IMR-90 (cell line): Measurements from ENCODE around the gene COL27A1. TPM values are rescaled to one million over a fixed set of nuclear protein-coding genes. Genes with fewer than 3 reads are reported as not detected.
A peak's percentile ranks its signal among the peaks of the same experiment; 100 is the strongest.

Source experiments
- ATAC-seq: fragments of 200-7000 bp; cut with Tn5 transposase; 2 replicates; pipeline ENCODE4 v1.9.1; 2020; ENCODE audit warnings: low read depth, mild to moderate bottlenecking, moderate library complexity
- BruUV-seq: library from RNA; stranded (reverse); fragments of 400-500 nt; replicated peaks from 2 replicates; lab custom pipeline; 2021; lab: Mats Ljungman, UMichigan
- CTCF ChIA-PET: fragments of 300-600 bp; formaldehyde crosslinking; extraction: SDS; loops from one replicate; lab custom pipeline; 2021; ENCODE audit warnings: antibody characterized with exemption; lab: Yijun Ruan, JAX
- POLR2A ChIA-PET: fragments of 300-600 bp; sonication (Branson Sonifier 250); formaldehyde crosslinking; loops from one replicate; lab custom pipeline; 2022; ENCODE audit warnings: antibody characterized with exemption; ENCODE audit not compliant: unreplicated experiment; lab: Charles Lee
- DNase-seq: peaks from one replicate; pipeline ENCODE4 v3.0.0; 2013
- H2AFZ ChIP-seq: replicated peaks from 2 replicates; pipeline ENCODE3; 2013; ENCODE audit warnings: low read length, mild to moderate bottlenecking; ENCODE audit not compliant: poor library complexity
- H2AK5ac ChIP-seq: 2 replicates; pipeline ENCODE4 v1.6.1; 2013; ENCODE audit warnings: low read depth, low read length, inconsistent platforms
- H2AK9ac ChIP-seq: replicated peaks from 2 replicates; pipeline ENCODE3; 2013; ENCODE audit warnings: mild to moderate bottlenecking, low read depth, low read length, moderate library complexity; ENCODE audit not compliant: poor library complexity
- H2BK120ac ChIP-seq: 2 replicates; pipeline ENCODE4 v1.6.1; 2013; ENCODE audit warnings: low read depth, low read length, inconsistent platforms
- H2BK15ac ChIP-seq: 3 replicates; pipeline ENCODE4 v1.6.1; 2013; ENCODE audit warnings: low read depth, low read length, inconsistent platforms
- H2BK20ac ChIP-seq: 2 replicates; pipeline ENCODE4 v1.6.1; 2013; ENCODE audit warnings: low read depth, mild to moderate bottlenecking, inconsistent platforms, low read length, moderate library complexity
- H2BK5ac ChIP-seq: 2 replicates; pipeline ENCODE4 v1.6.1; 2013; ENCODE audit warnings: mild to moderate bottlenecking, low read depth, low read length, inconsistent platforms; ENCODE audit not compliant: poor library complexity, severe bottlenecking
- H3K14ac ChIP-seq: replicated peaks from 2 replicates; pipeline ENCODE4 v1.6.1; 2013; ENCODE audit warnings: low read depth, low read length, inconsistent platforms
- H3K18ac ChIP-seq: 2 replicates; pipeline ENCODE4 v1.6.1; 2013; ENCODE audit warnings: low read depth, low read length, control low read depth
- H3K23ac ChIP-seq: 2 replicates; pipeline ENCODE4 v1.6.1; 2013; ENCODE audit warnings: low read depth, low read length, inconsistent platforms
- H3K27ac ChIP-seq: 2 replicates; pipeline ENCODE4 v1.5.1; 2013; ENCODE audit warnings: mild to moderate bottlenecking, control low read depth, low read length; ENCODE audit not compliant: insufficient read depth
- H3K27me3 ChIP-seq: 2 replicates; pipeline ENCODE4 v1.6.1; 2013; ENCODE audit warnings: low read length; ENCODE audit not compliant: control insufficient read depth, insufficient read depth
- H3K36me3 ChIP-seq: 2 replicates; pipeline ENCODE4 v1.6.1; 2013; ENCODE audit warnings: low read length, mixed read lengths; ENCODE audit not compliant: control insufficient read depth, insufficient read depth
- H3K4ac ChIP-seq: 2 replicates; pipeline ENCODE4 v1.6.1; 2013; ENCODE audit warnings: low read depth, low read length, inconsistent platforms
- H3K4me1 ChIP-seq: 2 replicates; pipeline ENCODE4 v1.6.1; 2013; ENCODE audit warnings: low read length, mixed read lengths; ENCODE audit not compliant: control insufficient read depth, insufficient read depth
- H3K4me2 ChIP-seq: 2 replicates; pipeline ENCODE4 v1.6.1; 2013; ENCODE audit warnings: low read depth, mild to moderate bottlenecking, control low read depth, low read length, moderate library complexity
- H3K4me3 ChIP-seq: 2 replicates; pipeline ENCODE4 v1.5.1; 2013; ENCODE audit warnings: low read depth, mild to moderate bottlenecking, control low read depth, low read length, moderate library complexity; ENCODE audit not compliant: insufficient read depth
- H3K56ac ChIP-seq: 2 replicates; pipeline ENCODE4 v1.6.1; 2013; ENCODE audit warnings: low read length, inconsistent platforms; ENCODE audit not compliant: insufficient read depth; ENCODE audit errors: extremely low read depth
- H3K79me1 ChIP-seq, 2 experiments: 2 replicates each; pipeline ENCODE4 v1.6.1; 2013; ENCODE audit warnings: low read length in 2 of 2, inconsistent platforms in 1 of 2, low read depth in 1 of 2
- H3K9ac ChIP-seq: 2 replicates; pipeline ENCODE4 v1.6.1; 2013; ENCODE audit warnings: low read depth, low read length, control low read depth
- H3K9me1 ChIP-seq: 2 replicates; pipeline ENCODE4 v1.6.1; 2013; ENCODE audit warnings: low read length, inconsistent platforms; ENCODE audit not compliant: insufficient read depth
- H3K9me3 ChIP-seq: 2 replicates; pipeline ENCODE4 v1.6.1; 2013; ENCODE audit warnings: low read length; ENCODE audit not compliant: control insufficient read depth, insufficient read depth
- H4K20me1 ChIP-seq: 2 replicates; pipeline ENCODE4 v1.6.1; 2013; ENCODE audit warnings: low read length, inconsistent platforms; ENCODE audit not compliant: insufficient read depth
- H4K5ac ChIP-seq: 2 replicates; pipeline ENCODE4 v1.6.1; 2013; ENCODE audit warnings: mild to moderate bottlenecking, low read depth, low read length, control low read depth
- H4K8ac ChIP-seq, 2 experiments: 2 replicates each; pipeline ENCODE4 v1.6.1; 2013; ENCODE audit warnings: low read depth in 2 of 2, low read length in 2 of 2, control low read depth in 1 of 2, inconsistent platforms in 1 of 2
- H4K91ac ChIP-seq: 2 replicates; pipeline ENCODE4 v1.6.1; 2013; ENCODE audit warnings: low read depth, low read length, inconsistent platforms; ENCODE audit not compliant: insufficient read depth
- BHLHE40 ChIP-seq: fragments of 150-350 bp; IDR thresholded peaks from 2 replicates; pipeline ENCODE4 v1.6.1; 2016; ENCODE audit warnings: mild to moderate bottlenecking, low read depth, low read length
- CEBPB ChIP-seq: IDR thresholded peaks from 2 replicates; pipeline ENCODE4 v1.6.1; 2012; ENCODE audit warnings: low read depth, low read length, improper control_type of control experiment
- ELK1 ChIP-seq: fragments of 150-350 bp; IDR thresholded peaks from 2 replicates; pipeline ENCODE4 v1.6.1; 2016; ENCODE audit warnings: low read depth, mild to moderate bottlenecking, low read length, moderate library complexity, borderline replicate concordance
- FOS ChIP-seq: fragments of 150-350 bp; IDR thresholded peaks from 2 replicates; pipeline ENCODE4 v1.6.1; 2016; ENCODE audit warnings: low read depth, low read length
- MAFK ChIP-seq: IDR thresholded peaks from 2 replicates; pipeline ENCODE4 v1.6.1; 2012; ENCODE audit warnings: low read depth, low read length, improper control_type of control experiment
- MAZ ChIP-seq: IDR thresholded peaks from 2 replicates; pipeline ENCODE4 v1.6.1; 2012; ENCODE audit warnings: low read depth, mild to moderate bottlenecking, low read length, improper control_type of control experiment, moderate library complexity, borderline replicate concordance
- MXI1 ChIP-seq: IDR thresholded peaks from 2 replicates; pipeline ENCODE4 v1.6.1; 2012; ENCODE audit warnings: low read depth, mild to moderate bottlenecking, low read length, moderate library complexity, borderline replicate concordance
- NFE2L2 ChIP-seq: fragments of 150-350 bp; IDR thresholded peaks from 2 replicates; pipeline ENCODE4 v1.6.1; 2016; ENCODE audit warnings: low read depth, mild to moderate bottlenecking, low read length
- RAD21 ChIP-seq: IDR thresholded peaks from 2 replicates; pipeline ENCODE4 v1.6.1; 2012; ENCODE audit warnings: low read length, improper control_type of control experiment
- RCOR1 ChIP-seq: IDR thresholded peaks from 2 replicates; pipeline ENCODE4 v1.6.1; 2012; ENCODE audit warnings: mild to moderate bottlenecking, low read length, improper control_type of control experiment; ENCODE audit not compliant: insufficient replicate concordance
- RFX5 ChIP-seq: IDR thresholded peaks from 2 replicates; pipeline ENCODE4 v1.8.0; 2012; ENCODE audit warnings: low read depth, mild to moderate bottlenecking, low read length, moderate library complexity
- SMC3 ChIP-seq: fragments of 150-350 bp; IDR thresholded peaks from 2 replicates; pipeline ENCODE4 v1.6.1; 2016; ENCODE audit warnings: low read depth, mild to moderate bottlenecking, antibody characterized with exemption, low read length, moderate library complexity
- USF2 ChIP-seq: fragments of 150-350 bp; IDR thresholded peaks from 2 replicates; pipeline ENCODE4 v1.6.1; 2017; ENCODE audit warnings: mild to moderate bottlenecking, antibody characterized with exemption, low read length, low read depth
- WGBS, 2 experiments: methylation state at CpG; one replicate each; pipeline versions ENCODE4 v1.1.5 to v1.1.7; 2013; ENCODE audit warnings: missing lambda C conversion rate in 2 of 2; ENCODE audit not compliant: insufficient read length in 1 of 2; ENCODE audit errors: extremely low coverage in 2 of 2; 5-methylcytosine and 5-hydroxymethylcytosine counted together
- dilution Hi-C: fragments of 300-500 bp; cut with HindIII; formaldehyde crosslinking; loops from one replicate; pipeline ENCODE4 v1.14.3; 2018; ENCODE audit warnings: low sequenced_read_pairs; ENCODE audit not compliant: unreplicated experiment
- in situ Hi-C: fragments of 300-500 bp; cut with MboI; formaldehyde crosslinking; loops from 3 replicates; pipeline ENCODE4 v1.14.3; 2019; ENCODE audit warnings: low sequenced_read_pairs, inconsistent platforms, mixed read lengths
- intact Hi-C: fragments of 100-400 bp; cut with micrococcal nuclease; formaldehyde crosslinking; loops from 2 replicates; pipeline ENCODE4 v1.10.0; 2022
- polyA plus RNA-seq, 3 experiments: library from polyadenylated mRNA; depleted of rRNA; stranded (reverse); fragments of >200 nt; gene quantifications; 2 replicates each; pipeline ENCODE4 v1.2.3, GENCODE V29; 2012; ENCODE audit warnings: low replicate concordance in 1 of 3
- total RNA-seq: library from RNA; depleted of rRNA; stranded (reverse); fragments of >200 nt; gene quantifications from 2 replicates; pipeline ENCODE4 v1.2.3, GENCODE V29; 2012

COL27A1 gene
- total and polyA plus RNA-seq, 2 of the 4 experiments (the other 2 are of a cell fraction): 3.2 to 18.3 TPM

- peak; percentile 95 for TF ChIP-seq SMC3
Measured at GRCh38 chr9:114291064-114291474, 135.7 kb downstream of the COL27A1 start (continued).

- no peak overlapping the region for H3K14ac ChIP-seq
- no peak overlapping the region for H3K23ac ChIP-seq
- H2AK9ac ChIP-seq: no peak overlapping the region
- dilution Hi-C loops (no loop called here), in situ Hi-C loops (loop anchor here (5.0 kb wide), 1 partner anchor 180 kb away; no protein-coding TSS in a partner anchor), intact Hi-C loops (loop anchor here (1.0 to 10.0 kb wide), 4 partner anchors 137 to 607 kb away; partner anchors contain the start of gene COL27A1)
- no CpG with 5 or more reads among the region's 11 CpGs for WGBS, 2 experiments
- H2AFZ ChIP-seq: no peak overlapping the region
- H3K36me3 ChIP-seq: peaks cover 10% of the 10 kb centered on the region
- no TSS peak for BruUV-seq
- peaks cover 7% of the 10 kb centered on the region for H3K4me1 ChIP-seq
- TF ChIP-seq BHLHE40 (no peak), MAZ (no peak), USF2 (no peak), ELK1 (no peak), SMC3 (no peak), RAD21 (no peak), NFE2L2 (no peak), CEBPB (no peak), RFX5 (no peak), RCOR1 (no peak), MXI1 (no peak), MAFK (no peak), FOS (no peak)
- peaks cover 0 to 5% of the 10 kb centered on the region in 2 experiments; a peak in 1 of 4 replicates for H3K79me1 ChIP-seq
- no peak overlapping the region for H3K4ac ChIP-seq
- no peak overlapping the region for H4K91ac ChIP-seq
- H3K9me3 ChIP-seq: no peaks in the 10 kb centered on the region
- ATAC-seq: no peak
- no peak overlapping the region for H4K5ac ChIP-seq
- no peak overlapping the region for H2BK120ac ChIP-seq
- H3K9me1 ChIP-seq: peaks cover 3% of the 10 kb centered on the region; the same call in 1 of the 2 replicates
- no peak overlapping the region for H3K4me2 ChIP-seq
- no peak overlapping the region for H3K56ac ChIP-seq
- H3K4me3 ChIP-seq: no peak overlapping the region
- H2BK15ac ChIP-seq: no peak overlapping the region; the same call in 2 of the 3 replicates
- peak overlapping the region; percentile 20; the same call in 1 of the 2 replicates for H2AK5ac ChIP-seq
- no peak overlapping the region for H3K9ac ChIP-seq
- no peak overlapping the region for H2BK5ac ChIP-seq
- no peak overlapping the region for H3K27ac ChIP-seq
- no peak overlapping the region for H3K18ac ChIP-seq
- H4K8ac ChIP-seq: no peak overlapping the region
- H2BK20ac ChIP-seq: no peak overlapping the region
- ChIA-PET CTCF (interaction anchor here (0.9 to 2.4 kb wide), 4 partner anchors 184 to 209 kb away, joined by 3 to 16 read pairs (median 11); no protein-coding TSS in a partner anchor), POLR2A (no interaction called here)
- DNase-seq: no peak
- no peaks in the 10 kb centered on the region for H4K20me1 ChIP-seq
- H3K27me3 ChIP-seq: no peaks in the 10 kb centered on the region
Measured at GRCh38 chr9:114291886-114292590, 136.7 kb downstream of the COL27A1 start.
